H9 (cell line): ENCODE data around the gene SIRPB1. TPM values are rescaled to one million over a fixed set of nuclear protein-coding genes. Genes with fewer than 3 reads are reported as not detected.

Experiments used
- DNase-seq: peaks from one replicate; pipeline ENCODE4 v3.0.0-alpha.2; 2017
- H2AFZ ChIP-seq: one replicate; pipeline ENCODE4 v1.6.1; 2013; ENCODE audit warnings: mild to moderate bottlenecking, low read length, control low read depth, moderate library complexity
- H2AK5ac ChIP-seq: 2 replicates; pipeline ENCODE4 v1.6.1; 2013; ENCODE audit warnings: low read length, control low read depth, mixed read lengths; ENCODE audit not compliant: insufficient read length
- H2BK120ac ChIP-seq: one replicate; pipeline ENCODE4 v1.6.1; 2013; ENCODE audit warnings: low read depth, mild to moderate bottlenecking, low read length, control low read depth, inconsistent platforms; ENCODE audit not compliant: poor library complexity, severe bottlenecking
- H2BK12ac ChIP-seq: 2 replicates; pipeline ENCODE4 v1.6.1; 2013; ENCODE audit warnings: low read length, control low read depth, mixed read lengths, low read depth; ENCODE audit not compliant: insufficient read length
- H2BK15ac ChIP-seq: 2 replicates; pipeline ENCODE4 v1.6.1; 2013; ENCODE audit warnings: low read depth, low read length, control low read depth
- H2BK20ac ChIP-seq: one replicate; pipeline ENCODE4 v1.6.1; 2013; ENCODE audit warnings: low read depth, mild to moderate bottlenecking, low read length, control low read depth, inconsistent platforms; ENCODE audit not compliant: poor library complexity, severe bottlenecking
- H2BK5ac ChIP-seq: 2 replicates; pipeline ENCODE4 v1.6.1; 2013; ENCODE audit warnings: low read length, control low read depth, mixed read lengths; ENCODE audit not compliant: insufficient read length
- H3K14ac ChIP-seq: 2 replicates; pipeline ENCODE4 v1.6.1; 2013; ENCODE audit warnings: low read length, control low read depth; ENCODE audit not compliant: insufficient read depth
- H3K18ac ChIP-seq: 2 replicates; pipeline ENCODE4 v1.6.1; 2013; ENCODE audit warnings: low read depth, mild to moderate bottlenecking, mixed read lengths, low read length, control low read depth; ENCODE audit not compliant: insufficient read length
- H3K23ac ChIP-seq: 2 replicates; pipeline ENCODE4 v1.6.1; 2013; ENCODE audit warnings: low read length, control low read depth, mixed read lengths, low read depth; ENCODE audit not compliant: insufficient read length
- H3K23me2 ChIP-seq: 2 replicates; pipeline ENCODE4 v1.6.1; 2013; ENCODE audit warnings: low read depth, mild to moderate bottlenecking, mixed read lengths, low read length, control low read depth; ENCODE audit not compliant: insufficient read length, poor library complexity, severe bottlenecking
- H3K27ac ChIP-seq: 2 replicates; pipeline ENCODE4 v1.5.1; 2013; ENCODE audit warnings: low read length, control low read depth, mixed read lengths, low read depth; ENCODE audit not compliant: insufficient read length
- H3K27me3 ChIP-seq: 2 replicates; pipeline ENCODE4 v1.6.1; 2013; ENCODE audit warnings: low read length, control low read depth, inconsistent platforms; ENCODE audit not compliant: insufficient read depth
- H3K4ac ChIP-seq: 2 replicates; pipeline ENCODE4 v1.6.1; 2013; ENCODE audit warnings: low read depth, mild to moderate bottlenecking, control low read depth, inconsistent platforms, low read length, moderate library complexity
- H3K4me1 ChIP-seq: 2 replicates; pipeline ENCODE4 v1.6.1; 2013; ENCODE audit warnings: low read length, control low read depth, inconsistent platforms; ENCODE audit not compliant: insufficient read depth
- H3K4me2 ChIP-seq: 2 replicates; pipeline ENCODE4 v1.6.1; 2013; ENCODE audit warnings: low read length, control low read depth, mixed read lengths; ENCODE audit not compliant: insufficient read length, insufficient read depth
- H3K56ac ChIP-seq: 2 replicates; pipeline ENCODE4 v1.6.1; 2013; ENCODE audit warnings: low read depth, mild to moderate bottlenecking, mixed read lengths, low read length, control low read depth; ENCODE audit not compliant: insufficient read length
- H3K79me1 ChIP-seq: 2 replicates; pipeline ENCODE4 v1.6.1; 2013; ENCODE audit warnings: low read depth, mild to moderate bottlenecking, moderate library complexity, low read length, control low read depth, inconsistent platforms; ENCODE audit not compliant: insufficient read depth, poor library complexity, severe bottlenecking
- H3K79me2 ChIP-seq: 2 replicates; pipeline ENCODE4 v1.6.1; 2013; ENCODE audit warnings: low read length, control low read depth, inconsistent platforms; ENCODE audit not compliant: insufficient read depth
- H3K9ac ChIP-seq: 2 replicates; pipeline ENCODE4 v1.6.1; 2013; ENCODE audit warnings: low read length, control low read depth, mixed read lengths; ENCODE audit not compliant: insufficient read length; ENCODE audit errors: extremely low read depth
- H3K9me3 ChIP-seq: one replicate; pipeline ENCODE4 v1.6.1; 2013; ENCODE audit warnings: low read depth, low read length, inconsistent platforms; ENCODE audit not compliant: control insufficient read depth
- H3T11ph ChIP-seq: one replicate; pipeline ENCODE4 v1.6.1; 2013; ENCODE audit warnings: mild to moderate bottlenecking, low read length, control low read depth, inconsistent platforms
- H4K20me1 ChIP-seq: one replicate; pipeline ENCODE4 v1.6.1; 2013; ENCODE audit not compliant: control insufficient read depth, insufficient read length, insufficient read depth
- H4K5ac ChIP-seq: 2 replicates; pipeline ENCODE4 v1.6.1; 2013; ENCODE audit warnings: low read depth, mild to moderate bottlenecking, mixed read lengths, low read length, control low read depth; ENCODE audit not compliant: insufficient read length
- H4K8ac ChIP-seq: replicated peaks from 2 replicates; pipeline ENCODE4 v1.6.1; 2013; ENCODE audit warnings: low read length, control low read depth, mixed read lengths, low read depth; ENCODE audit not compliant: insufficient read length
- H4K91ac ChIP-seq: 2 replicates; pipeline ENCODE4 v1.6.1; 2013; ENCODE audit warnings: low read depth, mild to moderate bottlenecking, moderate library complexity, mixed read lengths, low read length, control low read depth; ENCODE audit not compliant: insufficient read length
- H3K27ac Mint-ChIP-seq, 3 experiments: 2 replicates in 2 of 3; 3 replicates in 1 of 3; pipeline ENCODE4 v1.8.0; 2020 to 2021; ENCODE audit warnings: mixed read lengths in 3 of 3, mild to moderate bottlenecking in 1 of 3, moderate library complexity in 1 of 3
- H3K27me3 Mint-ChIP-seq: 2 replicates; pipeline ENCODE4 v1.8.0; 2021; ENCODE audit warnings: low read depth, mild to moderate bottlenecking, moderate library complexity, mixed read lengths
- H3K36me3 Mint-ChIP-seq, 3 experiments: 2 replicates in 2 of 3; 3 replicates in 1 of 3; pipeline ENCODE4 v1.8.0; 2020 to 2021; ENCODE audit warnings: low read depth in 3 of 3, mixed read lengths in 3 of 3; ENCODE audit not compliant: insufficient read depth in 1 of 3
- H3K4me1 Mint-ChIP-seq, 2 experiments: 2 replicates each; pipeline ENCODE4 v1.8.0; 2020; ENCODE audit warnings: mixed read lengths in 2 of 2
- H3K4me3 Mint-ChIP-seq, 2 experiments: 2 replicates in 1 of 2; 3 replicates in 1 of 2; pipeline ENCODE4 v1.8.0; 2020 to 2021; ENCODE audit warnings: mild to moderate bottlenecking in 2 of 2, mixed read lengths in 2 of 2, moderate library complexity in 1 of 2
- H3K9me3 Mint-ChIP-seq, 2 experiments: 2 replicates in 1 of 2; 3 replicates in 1 of 2; pipeline ENCODE4 v1.8.0; 2020; ENCODE audit warnings: mild to moderate bottlenecking in 2 of 2, mixed read lengths in 2 of 2, moderate library complexity in 1 of 2
- WGBS: extraction: QIAGEN DNeasy Blood & Tissue Kit; methylation state at CpG from one replicate; pipeline ENCODE4 v1.1.7; 2013; ENCODE audit warnings: missing lambda C conversion rate, low lambda C conversion rate, mixed read lengths; ENCODE audit not compliant: insufficient read length; ENCODE audit errors: extremely low coverage; 5-methylcytosine and 5-hydroxymethylcytosine counted together
- total RNA-seq: library from RNA; stranded (reverse); gene quantifications from 2 replicates; pipeline ENCODE4 v1.2.1, GENCODE V29; 2021
- TF ChIP-seq, protein P1 (sequence below): fragments of 200-600 bp; sonication (generic); conservative IDR thresholded peaks from 3 replicates; pipeline ENCODE4 v1.8.0; 2021; ENCODE audit warnings: antibody characterized with exemption, mild to moderate bottlenecking

The SIRPB1 gene
- total RNA-seq, 1 experiment from 2014 or later = 1.0 TPM

DNA sequence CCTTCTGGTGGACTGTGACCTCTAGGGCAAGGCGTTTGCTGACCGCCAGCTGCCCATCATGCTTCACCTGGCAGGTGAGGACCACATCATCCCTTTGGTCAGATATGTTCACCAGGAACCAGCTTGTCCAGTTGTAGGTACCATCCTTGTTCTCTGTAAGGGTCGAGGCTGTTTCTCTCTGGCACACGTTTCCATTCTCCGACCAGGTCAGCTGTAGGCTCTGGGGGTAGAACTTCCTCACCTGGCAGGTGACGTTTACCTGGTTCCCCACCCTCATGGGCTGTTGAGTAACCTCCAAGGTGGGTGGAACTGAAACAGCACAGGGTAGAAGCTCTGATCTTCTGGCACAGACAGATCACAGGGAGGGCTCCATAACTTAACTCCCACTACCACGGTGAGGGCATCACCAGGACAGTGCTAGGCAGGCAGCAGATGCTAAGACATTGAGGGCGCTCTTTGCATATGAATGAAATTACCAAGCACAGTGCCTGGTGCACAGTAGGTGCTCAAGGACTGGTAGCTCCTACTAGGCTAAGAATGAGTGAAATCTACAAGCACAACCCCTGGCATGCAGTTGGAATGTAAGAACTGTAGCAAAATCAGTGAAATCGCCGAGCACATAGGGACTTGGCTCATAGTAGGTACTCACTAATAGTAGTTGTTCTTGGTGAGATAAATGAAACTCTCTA lies 15.6 kb upstream of the SIRPB1 start:
- no peak overlapping the region for H3T11ph ChIP-seq
- H3K9me3 ChIP-seq = no peaks in the 10 kb centered on the region
- no peak overlapping the region; a peak in 1 of 7 replicates for H3K27ac Mint-ChIP-seq
- no CpG with 5 or more reads among the region's 10 CpGs for WGBS
- TF ChIP-seq, protein P1, sequence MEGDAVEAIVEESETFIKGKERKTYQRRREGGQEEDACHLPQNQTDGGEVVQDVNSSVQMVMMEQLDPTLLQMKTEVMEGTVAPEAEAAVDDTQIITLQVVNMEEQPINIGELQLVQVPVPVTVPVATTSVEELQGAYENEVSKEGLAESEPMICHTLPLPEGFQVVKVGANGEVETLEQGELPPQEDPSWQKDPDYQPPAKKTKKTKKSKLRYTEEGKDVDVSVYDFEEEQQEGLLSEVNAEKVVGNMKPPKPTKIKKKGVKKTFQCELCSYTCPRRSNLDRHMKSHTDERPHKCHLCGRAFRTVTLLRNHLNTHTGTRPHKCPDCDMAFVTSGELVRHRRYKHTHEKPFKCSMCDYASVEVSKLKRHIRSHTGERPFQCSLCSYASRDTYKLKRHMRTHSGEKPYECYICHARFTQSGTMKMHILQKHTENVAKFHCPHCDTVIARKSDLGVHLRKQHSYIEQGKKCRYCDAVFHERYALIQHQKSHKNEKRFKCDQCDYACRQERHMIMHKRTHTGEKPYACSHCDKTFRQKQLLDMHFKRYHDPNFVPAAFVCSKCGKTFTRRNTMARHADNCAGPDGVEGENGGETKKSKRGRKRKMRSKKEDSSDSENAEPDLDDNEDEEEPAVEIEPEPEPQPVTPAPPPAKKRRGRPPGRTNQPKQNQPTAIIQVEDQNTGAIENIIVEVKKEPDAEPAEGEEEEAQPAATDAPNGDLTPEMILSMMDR = no peak
- H3K27me3 ChIP-seq = no peaks in the 10 kb centered on the region
- no peak overlapping the region for H2BK20ac ChIP-seq
- peaks cover 3% of the 10 kb centered on the region; the same call in 1 of the 2 replicates for H3K4me1 ChIP-seq
- no peak overlapping the region for H3K56ac ChIP-seq
- no peak overlapping the region for H2BK15ac ChIP-seq
- no peak overlapping the region for H2BK120ac ChIP-seq
- no peak overlapping the region for H4K5ac ChIP-seq
- peaks cover 0 to 4% (median 0%) of the 10 kb centered on the region in 3 experiments; a peak in 2 of 7 replicates for H3K36me3 Mint-ChIP-seq
- H4K91ac ChIP-seq = no peak overlapping the region
- no peaks in the 10 kb centered on the region for H4K20me1 ChIP-seq
- no peak overlapping the region for H3K4me3 Mint-ChIP-seq
- H2BK12ac ChIP-seq = no peak overlapping the region
- no peak overlapping the region for H3K4ac ChIP-seq
- no peaks in the 10 kb centered on the region for H3K79me1 ChIP-seq
- H3K4me2 ChIP-seq = no peak overlapping the region
- no peak overlapping the region for H3K18ac ChIP-seq
- H3K23me2 ChIP-seq = no peaks in the 10 kb centered on the region
- H3K23ac ChIP-seq = no peak overlapping the region
- H2BK5ac ChIP-seq = no peak overlapping the region
- no peak overlapping the region for H3K27ac ChIP-seq
- DNase-seq = no peak
- no peak overlapping the region for H2AK5ac ChIP-seq
- H4K8ac ChIP-seq = no peak overlapping the region
- H3K27me3 Mint-ChIP-seq = peaks cover 5% of the 10 kb centered on the region
- H3K79me2 ChIP-seq = no peaks in the 10 kb centered on the region
- no peak overlapping the region for H3K9ac ChIP-seq
- H3K14ac ChIP-seq = no peak overlapping the region
- peaks cover 11 to 27% of the 10 kb centered on the region in 2 experiments for H3K4me1 Mint-ChIP-seq
- no peak overlapping the region for H2AFZ ChIP-seq
- H3K9me3 Mint-ChIP-seq = peaks cover 10 to 13% of the 10 kb centered on the region in 2 experiments; a peak in 4 of 5 replicates
